Measurements from ENCODE around the gene LMO7.
"Not testable (repeated sequence)": the region's sequence is repeated elsewhere in the genome, so short reads cannot be mapped to it uniquely, and the experiment has no call there.

The LMO7 gene

DNA sequence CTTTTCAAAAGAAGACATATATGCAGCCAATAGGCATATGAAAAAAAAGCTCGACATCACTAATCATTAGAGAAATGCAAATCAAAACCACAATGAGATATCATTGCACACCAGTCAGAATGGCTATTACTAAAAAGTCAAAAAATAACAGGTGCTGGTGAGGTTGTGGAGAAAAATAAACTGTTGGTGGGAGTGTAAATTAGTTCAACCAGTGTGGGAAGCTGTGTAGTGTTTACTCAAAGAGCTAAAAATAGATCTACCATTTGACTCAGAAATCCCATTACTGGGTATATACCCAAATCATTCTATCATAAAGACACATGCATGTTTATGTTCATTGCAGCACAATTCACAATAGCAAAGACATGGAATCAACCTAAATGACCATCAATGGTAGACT, 106.9 kb downstream of the LMO7 start:
- DNase-seq (ENCODE audit: low read depth) = not testable (repeated sequence)

GRCh38 chr13:75744127-75744526, 108.0 kb downstream of the LMO7 start:
- no peak for DNase-seq (ENCODE audit: low read depth)

DNA sequence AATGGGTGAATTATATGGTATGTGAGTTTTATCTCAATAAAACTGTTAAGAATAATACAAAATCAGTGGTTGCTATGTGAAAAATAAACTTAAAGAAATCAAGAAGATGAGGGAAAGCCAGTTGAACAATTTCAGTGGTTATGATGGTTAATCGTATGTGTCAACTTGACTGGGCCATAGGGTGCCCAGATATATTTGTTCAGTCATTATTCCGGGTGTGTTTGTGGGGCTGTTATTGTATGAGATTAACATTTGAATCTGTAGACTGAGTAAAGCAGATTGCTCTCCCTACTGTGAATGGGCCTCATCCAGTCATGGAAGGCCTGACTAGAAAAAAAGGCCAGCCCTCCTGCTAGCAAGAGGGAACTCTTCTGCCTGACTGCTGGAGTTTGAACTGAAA, 109.3 kb downstream of the LMO7 start:
- DNase-seq (ENCODE audit: low read depth) = no peak

GRCh38 chr13:75748874-75749273, 112.7 kb downstream of the LMO7 start:
- no peak for DNase-seq (ENCODE audit: low read depth)

DNA sequence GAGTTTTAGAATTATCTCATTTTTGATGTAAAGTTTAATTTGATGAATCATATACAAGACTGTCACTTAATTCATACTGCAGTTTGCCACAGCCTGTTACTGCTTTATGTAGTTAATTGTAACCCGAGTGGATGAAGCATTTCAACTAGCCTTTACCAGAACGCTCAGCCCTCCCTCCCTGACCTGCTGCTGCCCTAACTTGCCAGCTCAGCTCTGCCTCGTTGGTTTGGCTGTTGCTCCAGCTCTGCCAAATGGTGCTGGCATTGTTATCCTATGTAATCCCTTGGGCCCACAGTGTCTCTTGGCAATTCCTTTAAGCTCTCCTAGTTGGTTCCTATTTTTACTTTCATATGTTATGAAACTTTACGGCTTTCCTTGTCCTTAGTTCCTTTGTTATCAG, 113.3 kb downstream of the LMO7 start:
- DNase-seq (ENCODE audit: low read depth) = no peak

GRCh38 chr13:75751350-75751749, 115.2 kb downstream of the LMO7 start:
- DNase-seq (ENCODE audit: low read depth) = no peak

GRCh38 chr13:75752826-75753225, 116.7 kb downstream of the LMO7 start:
- no peak for DNase-seq (ENCODE audit: low read depth)

DNA sequence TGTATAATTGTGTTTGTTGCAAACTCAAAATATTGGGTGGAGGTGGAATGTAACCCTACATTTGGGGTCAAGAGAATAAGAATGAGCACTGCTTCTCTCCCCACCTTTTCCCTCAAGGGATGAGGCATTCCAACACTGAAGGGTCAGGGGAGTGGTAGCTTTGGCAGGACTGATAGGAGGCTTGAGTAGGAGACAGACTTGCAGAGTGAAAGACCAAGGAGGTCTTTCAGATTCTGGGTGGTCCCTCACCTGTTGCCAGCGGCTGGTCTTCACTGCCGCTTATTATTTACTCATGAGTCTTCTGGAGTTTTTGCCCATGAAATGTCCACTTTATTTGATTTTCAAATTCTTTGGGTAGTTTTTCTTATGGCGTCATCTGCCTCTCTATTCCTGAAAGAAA, 118.8 kb downstream of the LMO7 start:
- DNase-seq (ENCODE audit: low read depth) = no peak

- DNase-seq (ENCODE audit: low read depth) = no peak
Observed at GRCh38 chr13:75757336-75757735, 121.2 kb downstream of the LMO7 start.

GRCh38 chr13:75759531-75759930, 123.4 kb downstream of the LMO7 start:
- no peak for DNase-seq (ENCODE audit: low read depth)

DNA sequence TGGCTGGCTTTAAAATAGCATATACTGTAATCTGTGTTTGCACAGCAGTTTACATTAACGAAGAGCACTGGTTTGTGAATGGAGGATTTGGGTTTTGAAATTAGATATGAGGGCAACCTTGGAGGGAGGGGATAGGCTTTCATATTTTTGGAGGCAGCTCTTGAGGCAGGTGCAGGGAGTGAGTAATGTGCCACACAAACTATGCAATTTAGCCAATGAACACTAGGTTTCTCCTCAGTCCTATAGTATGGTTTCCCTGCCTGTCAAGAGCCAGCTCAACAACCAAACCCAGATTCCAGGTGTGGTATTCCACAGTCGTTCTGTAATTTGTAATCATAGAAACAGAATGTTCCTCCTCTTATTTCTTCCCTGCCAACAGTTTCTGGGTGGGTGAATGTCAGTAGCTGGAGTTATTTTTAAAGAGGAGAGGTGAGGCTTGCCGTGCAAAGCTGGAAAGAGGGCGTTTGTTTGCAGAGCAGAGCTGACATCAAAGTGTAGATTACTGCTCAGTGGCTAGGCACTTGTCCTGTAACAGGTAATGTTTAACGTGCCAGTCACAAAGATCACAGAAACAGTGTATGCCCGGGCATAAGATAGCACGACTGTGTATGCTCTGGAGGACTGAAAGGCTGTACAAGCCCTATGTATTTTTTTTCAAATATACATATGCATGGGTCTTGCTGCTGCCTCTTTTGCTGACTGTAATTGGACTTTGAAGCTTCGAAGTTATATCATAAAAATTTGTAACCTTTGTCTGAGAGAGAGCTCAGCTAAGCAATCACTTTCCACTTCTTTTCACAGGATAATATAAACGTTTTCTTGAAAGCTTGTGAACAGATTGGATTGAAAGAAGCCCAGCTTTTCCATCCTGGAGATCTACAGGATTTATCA, 124.2 kb downstream of the LMO7 start:
- DNase-seq (ENCODE audit: low read depth) = no peak

- DNase-seq (ENCODE audit: low read depth) = no peak
Observed at GRCh38 chr13:75761369-75761768, 125.2 kb downstream of the LMO7 start.

- no peak for DNase-seq (ENCODE audit: low read depth)
Observed at GRCh38 chr13:75762076-75762937, 126.2 kb downstream of the LMO7 start.

DNA sequence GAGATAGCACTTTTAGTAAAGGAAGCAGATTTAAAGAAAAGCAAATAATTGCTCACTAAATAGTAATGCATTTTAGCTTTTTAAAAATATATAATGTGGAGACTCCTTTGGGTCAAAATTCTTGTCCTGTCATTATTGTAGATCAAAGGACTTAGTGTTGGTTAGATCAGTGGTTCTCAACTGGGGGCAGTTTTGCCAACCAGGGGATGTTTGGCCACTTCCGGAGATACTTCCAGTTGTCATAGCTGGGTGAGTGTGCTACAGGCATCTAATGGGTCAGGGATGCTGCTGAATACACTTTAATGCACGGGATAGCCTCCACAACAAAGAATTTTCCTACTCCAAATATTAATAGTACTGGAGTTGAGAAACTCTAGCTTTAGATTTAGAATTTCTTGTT, 126.8 kb downstream of the LMO7 start:
- no peak for DNase-seq (ENCODE audit: low read depth)

DNA sequence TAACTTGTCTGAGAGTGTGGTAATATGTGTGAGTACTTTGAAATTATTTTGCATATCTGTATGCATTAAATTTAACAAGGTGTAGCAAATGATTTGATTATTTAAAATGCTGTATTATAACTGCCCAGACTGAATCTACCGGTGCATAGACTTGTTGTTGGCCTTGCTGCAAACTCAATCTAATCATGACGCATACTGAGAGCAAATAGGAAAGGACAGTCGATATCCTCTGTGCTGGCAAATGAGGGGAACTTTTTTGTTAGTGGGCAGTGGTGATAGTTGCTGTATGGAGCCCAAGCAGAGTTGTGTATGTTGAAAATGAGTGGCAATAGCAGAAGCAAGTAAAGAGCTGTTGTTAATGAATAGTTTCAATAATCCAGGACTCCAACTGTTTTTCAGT, 127.4 kb downstream of the LMO7 start:
- no peak for DNase-seq (ENCODE audit: low read depth)

GRCh38 chr13:75764251-75764925, 128.3 kb downstream of the LMO7 start:
- no peak for DNase-seq (ENCODE audit: low read depth)

- DNase-seq (ENCODE audit: low read depth) = no peak
Observed at GRCh38 chr13:75764926-75765310, 128.8 kb downstream of the LMO7 start.

- no peak for DNase-seq (ENCODE audit: low read depth)
Observed at GRCh38 chr13:75766636-75767035, 130.5 kb downstream of the LMO7 start.

DNA sequence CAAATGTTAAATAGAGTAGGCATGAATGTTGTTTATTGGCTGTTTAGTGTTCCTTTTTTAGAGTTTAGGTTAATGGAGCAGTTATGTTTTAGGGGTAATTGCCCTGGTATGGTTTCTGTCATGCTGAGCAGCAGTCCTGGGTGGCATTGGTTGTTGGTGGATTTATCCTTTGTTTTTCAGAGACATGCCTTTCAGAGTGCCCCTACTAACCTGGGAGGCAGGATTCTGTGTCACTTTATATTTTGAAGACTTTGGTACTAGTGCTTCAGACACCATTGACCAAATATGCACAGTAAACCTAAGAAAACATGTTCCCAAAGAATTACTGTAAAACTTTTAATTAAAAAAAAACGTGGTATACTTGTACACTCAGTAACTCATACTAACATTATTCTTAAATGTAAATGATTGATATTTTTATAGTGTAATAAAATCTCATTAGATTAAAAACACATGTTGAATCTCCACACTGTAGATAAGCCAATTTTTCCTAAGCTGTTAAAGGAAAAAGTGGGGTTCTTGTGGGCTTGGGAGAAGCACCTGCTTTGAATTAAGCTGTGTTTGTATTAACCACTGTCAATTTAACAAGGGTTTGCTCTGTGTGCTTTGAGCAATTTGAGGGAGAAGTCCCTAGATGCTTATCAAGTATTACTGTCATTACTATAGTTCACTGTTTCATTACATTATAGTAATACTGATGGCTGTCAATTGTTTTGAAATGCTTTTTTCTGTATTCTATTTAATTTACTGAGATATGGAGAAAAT, 133.2 kb downstream of the LMO7 start:
- no peak for DNase-seq (ENCODE audit: low read depth)

DNA sequence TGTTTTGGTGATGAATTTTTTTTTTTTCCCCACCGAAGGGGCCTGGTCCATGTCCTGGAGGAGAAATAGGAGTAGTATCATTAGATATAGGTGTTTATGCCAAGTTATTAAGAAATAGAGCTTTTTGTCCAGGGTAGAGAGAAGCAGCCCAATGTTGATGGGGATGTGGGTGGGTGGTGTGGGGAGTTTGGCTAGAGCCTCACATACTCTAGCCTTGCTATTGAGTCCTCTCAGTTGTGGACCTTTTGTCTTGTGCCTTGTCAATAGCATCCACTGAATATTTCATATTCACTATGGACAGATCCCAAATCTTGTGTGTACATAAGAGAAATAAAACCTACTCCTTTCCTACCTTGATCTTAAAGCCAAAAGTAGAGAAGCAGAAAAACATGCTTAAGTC, 134.0 kb downstream of the LMO7 start:
- no peak for DNase-seq (ENCODE audit: low read depth)

GRCh38 chr13:75770592-75771011, 134.5 kb downstream of the LMO7 start:
- DNase-seq (ENCODE audit: low read depth) = no peak

GRCh38 chr13:75771226-75771625, 135.1 kb downstream of the LMO7 start:
- no peak for DNase-seq (ENCODE audit: low read depth)

All from stimulated activated CD8-positive, alpha-beta memory T cell treated with anti-CD3 and anti-CD28 coated beads, Interleukin-12 subunit alpha, Interleukin-12 subunit beta, amount 100 ng/mL, for 4 hours (primary cell).